ENCODE data around the gene EDC4. TPM values are rescaled to one million over a fixed set of nuclear protein-coding genes. Genes with fewer than 3 reads are reported as not detected.
A peak's percentile ranks its signal among the peaks of the same experiment; 100 is the strongest.
"Not testable (repeated sequence)": the region's sequence is repeated elsewhere in the genome, so short reads cannot be mapped to it uniquely, and the experiment has no call there.

The EDC4 gene, protein sequence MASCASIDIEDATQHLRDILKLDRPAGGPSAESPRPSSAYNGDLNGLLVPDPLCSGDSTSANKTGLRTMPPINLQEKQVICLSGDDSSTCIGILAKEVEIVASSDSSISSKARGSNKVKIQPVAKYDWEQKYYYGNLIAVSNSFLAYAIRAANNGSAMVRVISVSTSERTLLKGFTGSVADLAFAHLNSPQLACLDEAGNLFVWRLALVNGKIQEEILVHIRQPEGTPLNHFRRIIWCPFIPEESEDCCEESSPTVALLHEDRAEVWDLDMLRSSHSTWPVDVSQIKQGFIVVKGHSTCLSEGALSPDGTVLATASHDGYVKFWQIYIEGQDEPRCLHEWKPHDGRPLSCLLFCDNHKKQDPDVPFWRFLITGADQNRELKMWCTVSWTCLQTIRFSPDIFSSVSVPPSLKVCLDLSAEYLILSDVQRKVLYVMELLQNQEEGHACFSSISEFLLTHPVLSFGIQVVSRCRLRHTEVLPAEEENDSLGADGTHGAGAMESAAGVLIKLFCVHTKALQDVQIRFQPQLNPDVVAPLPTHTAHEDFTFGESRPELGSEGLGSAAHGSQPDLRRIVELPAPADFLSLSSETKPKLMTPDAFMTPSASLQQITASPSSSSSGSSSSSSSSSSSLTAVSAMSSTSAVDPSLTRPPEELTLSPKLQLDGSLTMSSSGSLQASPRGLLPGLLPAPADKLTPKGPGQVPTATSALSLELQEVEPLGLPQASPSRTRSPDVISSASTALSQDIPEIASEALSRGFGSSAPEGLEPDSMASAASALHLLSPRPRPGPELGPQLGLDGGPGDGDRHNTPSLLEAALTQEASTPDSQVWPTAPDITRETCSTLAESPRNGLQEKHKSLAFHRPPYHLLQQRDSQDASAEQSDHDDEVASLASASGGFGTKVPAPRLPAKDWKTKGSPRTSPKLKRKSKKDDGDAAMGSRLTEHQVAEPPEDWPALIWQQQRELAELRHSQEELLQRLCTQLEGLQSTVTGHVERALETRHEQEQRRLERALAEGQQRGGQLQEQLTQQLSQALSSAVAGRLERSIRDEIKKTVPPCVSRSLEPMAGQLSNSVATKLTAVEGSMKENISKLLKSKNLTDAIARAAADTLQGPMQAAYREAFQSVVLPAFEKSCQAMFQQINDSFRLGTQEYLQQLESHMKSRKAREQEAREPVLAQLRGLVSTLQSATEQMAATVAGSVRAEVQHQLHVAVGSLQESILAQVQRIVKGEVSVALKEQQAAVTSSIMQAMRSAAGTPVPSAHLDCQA (N-terminal part only)
- 40.2 TPM for total RNA-seq

DNA sequence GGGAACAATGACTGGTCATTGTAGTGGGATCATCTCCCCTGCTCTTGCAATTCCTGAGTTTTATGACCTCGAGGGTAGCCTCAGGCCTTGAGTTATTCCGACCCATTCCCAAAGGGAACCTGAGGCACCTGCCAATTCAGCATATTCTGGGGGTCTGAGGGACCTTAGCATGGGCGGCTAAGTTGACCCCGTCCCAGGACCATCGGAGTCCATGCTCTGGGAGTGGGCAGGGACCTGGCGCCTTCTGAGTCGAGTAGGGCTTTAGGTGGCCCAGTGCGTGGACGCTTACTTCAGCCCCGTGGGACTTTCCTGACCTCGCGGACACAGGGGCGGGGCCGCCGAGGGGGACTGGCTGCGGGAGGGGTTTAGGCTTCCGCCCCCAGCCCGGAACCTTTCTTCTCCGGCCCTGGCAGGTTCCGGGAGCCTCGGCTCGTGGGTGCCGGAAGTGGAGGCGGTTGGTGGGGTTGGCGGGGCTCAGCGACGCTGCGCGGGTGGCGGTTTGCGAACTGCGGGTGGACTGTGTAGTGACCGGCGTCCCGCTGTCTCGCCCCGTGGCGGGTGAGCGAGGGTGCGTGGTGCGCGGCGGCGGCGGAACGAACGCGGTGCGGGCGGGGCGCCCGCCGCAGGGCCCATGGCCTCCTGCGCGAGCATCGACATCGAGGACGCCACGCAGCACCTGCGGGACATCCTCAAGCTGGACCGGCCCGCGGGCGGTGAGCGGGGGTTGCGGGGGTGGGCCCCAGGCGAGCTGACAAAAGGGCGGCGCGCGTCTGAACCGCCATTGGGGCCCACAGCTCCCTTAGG is at the start of gene EDC4:
EDC4 (plus strand) TSS at position 422 of the 804 bp plus-strand sequence; CDS start at position 632, 210 bp downstream.
- peak; percentile 88 for DNase-seq (ENCODE audit: low spot score)
- intact Hi-C loops (cut with DNase I), result no loop called here
- ATAC-seq, result peak; percentile 89

DNA sequence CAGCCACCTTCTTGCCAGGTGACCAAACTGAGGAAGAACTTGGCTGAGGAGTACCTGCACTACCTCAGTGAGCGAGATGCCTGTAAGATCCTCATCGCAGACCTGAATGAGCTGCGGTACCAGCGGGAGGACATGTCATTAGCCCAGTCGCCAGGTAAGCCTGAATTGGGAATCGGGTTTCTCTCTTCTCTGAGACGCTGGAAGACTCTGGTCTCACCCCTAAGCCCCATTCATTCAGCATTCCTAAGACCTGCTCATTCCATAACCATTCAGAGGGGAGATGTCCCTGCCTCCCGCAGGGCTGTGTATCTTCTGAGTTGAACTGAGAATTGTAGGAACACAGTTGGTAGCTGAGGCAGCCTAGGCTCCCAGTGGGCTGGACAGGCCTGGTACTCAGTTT is 47.7 kb upstream of the EDC4 start:
- intact Hi-C loops (cut with DNase I), result loop anchor here (5.0 kb wide), 1 partner anchor 217 kb away; no protein-coding TSS in a partner anchor
- ATAC-seq (no peak), DNase-seq (ENCODE audit: low spot score) (no peak)

DNA sequence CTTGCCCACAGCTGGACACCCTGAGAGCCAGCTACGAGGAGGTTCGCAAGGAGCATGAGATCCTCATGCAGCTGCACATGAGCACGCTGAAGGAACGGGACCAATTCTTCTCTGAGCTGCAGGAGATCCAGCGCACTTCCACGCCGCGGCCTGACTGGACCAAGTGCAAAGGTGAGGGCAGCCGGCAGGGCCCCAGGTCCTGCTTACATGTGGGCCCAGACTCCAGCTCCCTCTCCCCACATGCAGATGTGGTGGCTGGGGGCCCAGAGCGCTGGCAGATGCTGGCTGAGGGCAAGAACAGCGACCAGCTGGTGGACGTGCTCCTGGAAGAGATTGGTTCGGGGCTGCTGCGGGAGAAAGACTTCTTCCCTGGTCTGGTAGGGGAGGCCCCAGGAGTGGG is 46.9 kb upstream of the EDC4 start:
- DNase-seq (ENCODE audit: low spot score), result no peak
- intact Hi-C loops (cut with DNase I), result loop anchor here (5.0 kb wide), 1 partner anchor 216 kb away; no protein-coding TSS in a partner anchor
- ATAC-seq, result no peak

DNA sequence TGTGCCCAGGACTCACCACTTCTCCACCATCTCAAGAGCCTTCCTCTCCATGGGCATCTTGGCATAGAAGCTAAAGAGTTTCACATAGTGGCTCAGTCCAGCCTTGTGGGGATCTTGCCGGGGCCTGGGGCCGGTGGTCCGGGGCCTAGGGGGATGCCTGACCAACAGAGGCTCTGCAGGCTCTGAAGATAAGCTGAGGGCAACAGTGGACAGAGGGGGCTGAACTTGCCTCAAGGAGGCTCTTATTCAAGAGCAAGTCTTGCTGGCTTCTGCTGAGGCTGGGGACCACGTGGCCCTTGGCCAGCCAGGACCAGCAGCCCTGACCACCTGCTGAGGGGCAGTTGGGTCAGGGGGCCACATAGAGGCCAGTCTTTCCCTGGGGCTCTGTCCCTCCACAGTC is 44.2 kb upstream of the EDC4 start:
- intact Hi-C loops (cut with DNase I), result loop anchor here (5.0 kb wide), 1 partner anchor 214 kb away; no protein-coding TSS in a partner anchor
- ATAC-seq, result no peak
- DNase-seq (ENCODE audit: low spot score), result no peak

DNA sequence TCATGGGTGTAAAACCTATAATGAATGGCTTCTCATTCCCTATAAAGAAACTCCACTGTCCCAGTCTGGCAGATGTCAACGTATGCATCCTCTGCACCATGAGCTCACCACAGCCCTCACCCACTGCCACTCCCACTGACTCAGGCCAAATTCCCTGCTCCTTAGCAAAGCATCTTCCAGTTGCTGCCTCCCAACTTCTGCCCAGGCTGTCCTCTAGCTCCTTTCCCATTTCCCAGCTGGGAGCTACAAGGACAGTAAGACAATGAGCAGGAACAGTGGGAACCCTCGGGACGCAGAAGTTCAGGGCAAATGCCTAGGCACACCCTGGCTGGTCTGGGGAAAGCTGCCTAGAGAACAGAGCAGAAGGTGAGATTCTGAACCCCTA is 39.8 kb upstream of the EDC4 start:
- intact Hi-C loops (cut with DNase I), result no loop called here
- ATAC-seq, result peak; percentile 8

DNA sequence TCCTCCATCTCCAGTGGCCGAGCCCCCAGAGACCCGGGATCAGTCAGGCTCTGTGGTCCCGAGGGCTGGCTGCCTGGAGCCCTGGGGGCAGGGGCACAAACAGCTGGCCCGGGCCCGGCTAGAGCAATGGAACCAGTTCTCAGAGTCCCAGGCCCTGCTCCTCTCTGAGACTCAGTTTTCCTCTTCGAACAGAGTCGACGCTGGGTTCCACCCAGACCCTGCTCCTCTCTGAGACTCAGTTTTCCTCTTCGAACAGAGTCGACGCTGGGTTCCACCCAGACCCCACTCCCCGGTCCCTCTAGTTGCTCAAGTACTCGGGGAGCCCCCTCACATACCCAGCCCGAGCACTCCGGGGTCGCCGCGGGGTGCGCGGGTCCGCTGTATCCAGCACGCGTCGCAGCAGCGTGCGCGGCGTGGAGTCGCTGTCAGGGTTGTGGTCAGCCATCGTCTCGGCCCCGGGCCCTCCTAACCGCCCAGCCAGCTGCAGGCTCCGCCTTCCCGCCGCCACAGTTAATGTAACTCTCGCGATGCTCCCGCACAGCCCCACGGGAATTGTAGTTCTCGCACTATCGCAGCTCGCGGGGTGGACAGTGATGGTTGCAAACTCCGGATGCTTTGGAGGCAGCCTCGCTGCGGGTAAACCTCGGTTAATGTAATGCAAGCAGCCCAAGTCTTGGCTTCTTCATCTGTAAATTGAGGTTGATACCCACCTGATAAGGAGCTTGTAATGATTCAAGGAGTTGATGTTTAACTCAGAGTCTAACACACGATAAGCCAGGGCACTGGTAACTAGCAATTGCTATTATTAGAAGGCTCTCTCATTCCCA is 39.2 kb upstream of the EDC4 start:
- ATAC-seq (peak; percentile 99), DNase-seq (ENCODE audit: low spot score) (peak; percentile 98)
- intact Hi-C loops (cut with DNase I), result no loop called here

More for the DNA sequence above, 39.8 kb upstream of the EDC4 start:
- no peak for DNase-seq (ENCODE audit: low spot score)

DNA sequence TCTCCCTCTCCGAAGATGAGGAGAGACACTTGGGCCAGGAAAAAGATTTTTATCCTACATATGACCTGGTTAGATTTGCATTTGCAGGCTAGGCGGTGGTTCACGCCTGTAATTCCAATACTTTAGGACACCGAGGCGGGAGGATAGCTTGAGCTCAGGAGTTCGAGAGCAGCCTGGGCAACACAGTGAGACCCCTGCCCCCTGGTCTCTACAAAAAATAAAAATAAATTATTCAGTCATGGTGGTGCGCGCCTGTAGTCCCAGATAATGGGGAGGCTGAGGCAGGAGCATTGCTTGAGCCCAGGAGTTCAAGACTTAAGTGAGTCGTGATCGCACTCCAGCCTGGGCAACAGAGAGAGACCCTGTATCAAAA is 38.6 kb upstream of the EDC4 start:
- intact Hi-C loops (cut with DNase I), result no loop called here
- ATAC-seq, result no peak
- no peak for DNase-seq (ENCODE audit: low spot score)

DNA sequence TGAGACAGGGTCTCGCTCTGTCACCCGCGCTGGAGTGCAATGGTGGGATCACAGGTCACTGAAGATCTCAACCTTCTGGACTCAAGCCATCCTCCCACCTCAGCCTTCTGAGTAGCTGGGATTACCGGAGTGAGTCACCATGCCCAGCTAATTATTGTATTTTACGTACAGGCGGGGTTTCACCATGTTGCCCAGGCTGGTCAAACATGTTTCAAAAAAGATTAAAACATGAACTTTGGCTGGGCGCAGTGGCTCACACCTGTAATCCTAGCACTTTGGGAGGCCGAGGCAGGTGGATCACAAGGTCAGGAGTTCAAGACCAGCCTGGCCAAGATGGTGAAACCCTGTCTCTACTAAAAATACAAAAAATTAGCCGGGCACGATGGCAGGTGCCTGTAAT is 35.7 kb upstream of the EDC4 start:
- intact Hi-C loops (cut with DNase I); ATAC-seq; DNase-seq (ENCODE audit: low spot score): not testable (repeated sequence)

DNA sequence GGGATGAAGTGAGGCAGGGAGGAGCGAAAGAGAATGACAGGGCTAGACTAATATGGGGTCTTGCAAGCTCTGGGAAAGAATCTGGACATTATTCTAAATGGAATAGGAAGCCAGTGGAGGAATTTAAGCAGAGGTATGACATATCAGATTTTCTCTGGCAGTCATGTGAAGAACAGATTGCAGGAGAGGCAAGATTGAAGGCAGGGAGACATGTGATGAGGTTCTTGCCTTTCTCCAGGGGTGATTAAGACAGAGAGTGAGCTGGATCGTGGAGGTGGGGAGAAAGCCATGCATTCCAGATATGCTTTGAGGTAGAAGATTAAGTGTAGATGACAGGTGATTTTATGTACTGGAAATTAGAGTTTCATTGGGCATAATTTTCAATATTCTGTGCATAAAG is 35.0 kb upstream of the EDC4 start:
- ATAC-seq, result no peak
- intact Hi-C loops (cut with DNase I), result no loop called here
- no peak for DNase-seq (ENCODE audit: low spot score)

DNA sequence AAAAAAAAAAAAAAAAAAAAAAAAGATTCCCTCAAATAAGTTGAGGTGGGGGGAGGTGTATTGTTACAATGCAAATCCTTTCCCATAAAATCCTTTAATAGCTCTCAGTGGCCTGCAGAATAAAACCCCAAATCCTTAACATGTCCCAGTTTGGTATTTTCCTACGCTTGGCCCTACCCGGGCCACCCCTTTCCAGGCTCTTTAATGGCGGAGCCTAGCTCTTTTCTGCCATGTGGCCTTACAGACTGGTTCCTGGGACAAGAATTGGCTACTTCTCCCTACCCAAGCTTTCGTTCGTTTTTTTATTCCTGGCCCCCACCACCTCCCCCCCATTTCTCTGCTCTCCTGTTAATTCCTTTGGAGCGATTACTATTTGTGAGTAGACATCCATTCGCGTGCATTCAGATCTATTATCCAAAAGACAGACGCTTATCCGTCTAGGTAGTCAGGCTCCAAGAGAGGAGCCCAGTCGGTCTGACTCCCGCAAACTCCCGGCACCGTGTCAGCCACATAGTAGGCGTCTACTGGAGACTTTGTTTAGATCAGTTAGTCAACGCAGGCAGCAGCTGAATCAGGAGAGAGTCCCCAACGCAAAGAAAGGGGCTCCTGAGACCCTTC is 31.5 kb upstream of the EDC4 start:
- ATAC-seq, result peak; percentile 0
- intact Hi-C loops (cut with DNase I), result no loop called here
- no peak for DNase-seq (ENCODE audit: low spot score)

DNA sequence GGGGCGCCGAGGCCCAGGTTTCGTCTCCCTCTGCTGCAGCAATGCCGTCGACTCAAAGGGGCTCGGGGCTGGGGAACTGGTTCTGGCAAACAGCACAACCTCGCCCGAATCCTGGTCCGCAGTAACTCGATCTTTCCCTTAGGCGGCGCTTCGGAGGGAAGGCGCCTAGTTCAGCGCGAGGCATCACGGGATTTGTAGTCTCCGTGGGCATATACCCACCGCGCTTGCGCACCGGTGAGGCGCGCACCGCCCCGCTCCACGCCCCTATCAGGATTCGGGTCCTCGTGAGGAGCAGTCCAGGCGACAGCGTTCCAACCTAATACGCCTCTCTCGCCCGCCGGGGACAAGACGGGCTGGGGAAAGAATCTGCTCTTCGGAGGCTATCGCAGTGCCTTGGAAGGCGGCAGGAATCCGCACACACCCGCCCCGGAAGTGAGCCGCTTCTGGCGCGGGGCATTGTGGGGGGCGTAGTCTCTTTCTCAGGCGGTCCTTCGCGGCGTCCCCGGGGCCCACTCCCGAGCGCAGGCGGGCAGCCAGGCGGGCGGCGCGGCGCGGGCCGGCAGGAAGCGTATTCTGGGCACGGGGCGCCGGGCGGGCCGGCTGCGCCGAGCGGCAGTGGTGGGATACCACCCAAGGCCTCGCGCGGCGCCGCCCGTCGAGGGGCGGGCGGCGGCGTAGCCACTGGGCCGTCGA is 30.9 kb upstream of the EDC4 start, which contains the start of gene THAP11:
THAP11 (plus strand) TSS at position 505 of the 693 bp plus-strand sequence. CDS start 235 bp downstream, outside the sequence.
- ATAC-seq, result peak; percentile 88
- intact Hi-C loops (cut with DNase I), result no loop called here
- DNase-seq (ENCODE audit: low spot score), result peak; percentile 96

DNA sequence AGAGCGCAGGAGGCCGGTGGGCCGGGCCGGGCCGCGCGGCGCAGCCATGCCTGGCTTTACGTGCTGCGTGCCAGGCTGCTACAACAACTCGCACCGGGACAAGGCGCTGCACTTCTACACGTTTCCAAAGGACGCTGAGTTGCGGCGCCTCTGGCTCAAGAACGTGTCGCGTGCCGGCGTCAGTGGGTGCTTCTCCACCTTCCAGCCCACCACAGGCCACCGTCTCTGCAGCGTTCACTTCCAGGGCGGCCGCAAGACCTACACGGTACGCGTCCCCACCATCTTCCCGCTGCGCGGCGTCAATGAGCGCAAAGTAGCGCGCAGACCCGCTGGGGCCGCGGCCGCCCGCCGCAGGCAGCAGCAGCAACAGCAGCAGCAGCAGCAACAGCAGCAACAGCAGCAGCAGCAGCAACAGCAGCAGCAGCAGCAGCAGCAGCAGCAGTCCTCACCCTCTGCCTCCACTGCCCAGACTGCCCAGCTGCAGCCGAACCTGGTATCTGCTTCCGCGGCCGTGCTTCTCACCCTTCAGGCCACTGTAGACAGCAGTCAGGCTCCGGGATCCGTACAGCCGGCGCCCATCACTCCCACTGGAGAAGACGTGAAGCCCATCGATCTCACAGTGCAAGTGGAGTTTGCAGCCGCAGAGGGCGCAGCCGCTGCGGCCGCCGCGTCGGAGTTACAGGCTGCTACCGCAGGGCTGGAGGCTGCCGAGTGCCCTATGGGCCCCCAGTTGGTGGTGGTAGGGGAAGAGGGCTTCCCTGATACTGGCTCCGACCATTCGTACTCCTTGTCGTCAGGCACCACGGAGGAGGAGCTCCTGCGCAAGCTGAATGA is 30.1 kb upstream of the EDC4 start:
- DNase-seq (ENCODE audit: low spot score), result peak; percentile 75
- intact Hi-C loops (cut with DNase I), result no loop called here

DNA sequence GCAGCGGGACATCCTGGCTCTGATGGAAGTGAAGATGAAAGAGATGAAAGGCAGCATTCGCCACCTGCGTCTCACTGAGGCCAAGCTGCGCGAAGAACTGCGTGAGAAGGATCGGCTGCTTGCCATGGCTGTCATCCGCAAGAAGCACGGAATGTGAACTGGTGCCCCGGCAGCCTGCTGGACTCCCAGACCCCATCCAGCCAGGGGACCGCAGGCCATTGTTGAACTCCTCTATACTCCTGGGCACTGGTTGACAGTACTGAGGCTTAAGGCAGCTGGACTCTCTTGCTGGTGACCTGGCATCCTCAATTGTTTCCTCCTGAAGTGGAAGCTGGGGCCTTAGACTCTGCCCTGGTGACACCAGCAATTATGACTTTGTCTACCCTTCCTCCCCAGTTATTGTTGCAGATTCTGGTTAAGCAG is 29.5 kb upstream of the EDC4 start:
- DNase-seq (ENCODE audit: low spot score) (no peak), ATAC-seq (no peak)
- intact Hi-C loops (cut with DNase I), result no loop called here

More for the DNA sequence above, 30.1 kb upstream of the EDC4 start:
- ATAC-seq, result no peak

DNA sequence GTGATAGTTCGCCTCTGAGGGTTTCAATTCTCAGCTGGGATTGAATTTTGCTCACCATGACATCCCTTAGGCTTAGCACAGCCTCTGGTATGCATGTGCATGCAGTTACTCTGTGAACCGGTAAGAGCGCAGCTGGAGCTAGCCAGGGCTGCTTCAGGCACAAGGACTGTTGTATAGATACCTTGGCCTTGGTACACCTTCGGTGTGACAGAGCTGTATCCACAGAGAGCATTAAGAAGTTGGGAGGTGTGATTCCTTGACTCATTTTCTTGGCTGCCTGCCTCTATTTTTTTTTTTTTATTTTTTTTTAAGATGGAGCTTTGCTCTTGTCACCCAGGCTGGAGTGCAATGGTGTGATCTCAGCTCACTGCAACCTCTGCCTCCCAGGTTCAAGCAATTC is 28.4 kb upstream of the EDC4 start:
- DNase-seq (ENCODE audit: low spot score) (no peak), ATAC-seq (no peak)
- intact Hi-C loops (cut with DNase I), result no loop called here

DNA sequence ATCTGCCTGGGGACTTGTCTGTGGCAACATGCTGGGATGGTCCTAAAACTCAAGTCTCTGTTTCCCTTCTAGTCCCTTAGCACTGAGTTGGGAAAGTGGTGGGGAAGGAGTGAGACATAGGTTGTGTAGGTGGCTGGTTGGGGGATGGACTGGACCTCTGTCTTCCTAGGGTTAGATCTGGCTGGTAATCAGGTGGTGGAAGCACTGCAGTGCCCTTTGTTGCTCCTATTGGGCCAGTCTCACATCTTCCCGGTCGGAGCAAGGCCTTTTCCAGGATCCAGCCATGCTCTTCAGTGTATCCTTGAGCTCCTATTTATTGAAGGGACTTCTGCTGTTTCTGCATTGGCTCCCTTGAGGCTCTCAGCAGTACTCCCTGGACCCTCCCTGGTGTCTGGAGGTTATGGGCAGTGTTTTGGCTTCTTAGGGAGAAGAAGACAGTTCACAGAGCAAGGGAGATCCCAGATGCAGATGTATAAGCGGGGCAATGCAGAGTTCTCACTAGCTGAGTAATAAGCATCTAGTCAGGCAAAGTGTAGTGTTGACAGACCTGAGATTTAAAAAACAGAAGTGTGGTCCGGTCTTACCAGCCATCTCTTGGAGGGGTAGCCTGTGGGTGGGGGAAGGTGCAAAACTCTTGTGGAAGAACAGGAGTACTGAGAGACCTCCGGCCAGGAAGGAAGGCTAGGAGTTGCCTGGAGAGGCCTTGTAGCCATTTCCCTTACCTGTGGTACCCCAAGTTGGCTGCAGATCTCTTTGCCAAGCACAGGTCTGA is 27.4 kb upstream of the EDC4 start:
- no peak for DNase-seq (ENCODE audit: low spot score)

More for the DNA sequence above, 27.4 kb upstream of the EDC4 start:
- no peak for ATAC-seq
- intact Hi-C loops (cut with DNase I), result no loop called here

Data from sciatic nerve (tissue), 2 donors.